Measurements from ENCODE around the gene CTIF.

DNA sequence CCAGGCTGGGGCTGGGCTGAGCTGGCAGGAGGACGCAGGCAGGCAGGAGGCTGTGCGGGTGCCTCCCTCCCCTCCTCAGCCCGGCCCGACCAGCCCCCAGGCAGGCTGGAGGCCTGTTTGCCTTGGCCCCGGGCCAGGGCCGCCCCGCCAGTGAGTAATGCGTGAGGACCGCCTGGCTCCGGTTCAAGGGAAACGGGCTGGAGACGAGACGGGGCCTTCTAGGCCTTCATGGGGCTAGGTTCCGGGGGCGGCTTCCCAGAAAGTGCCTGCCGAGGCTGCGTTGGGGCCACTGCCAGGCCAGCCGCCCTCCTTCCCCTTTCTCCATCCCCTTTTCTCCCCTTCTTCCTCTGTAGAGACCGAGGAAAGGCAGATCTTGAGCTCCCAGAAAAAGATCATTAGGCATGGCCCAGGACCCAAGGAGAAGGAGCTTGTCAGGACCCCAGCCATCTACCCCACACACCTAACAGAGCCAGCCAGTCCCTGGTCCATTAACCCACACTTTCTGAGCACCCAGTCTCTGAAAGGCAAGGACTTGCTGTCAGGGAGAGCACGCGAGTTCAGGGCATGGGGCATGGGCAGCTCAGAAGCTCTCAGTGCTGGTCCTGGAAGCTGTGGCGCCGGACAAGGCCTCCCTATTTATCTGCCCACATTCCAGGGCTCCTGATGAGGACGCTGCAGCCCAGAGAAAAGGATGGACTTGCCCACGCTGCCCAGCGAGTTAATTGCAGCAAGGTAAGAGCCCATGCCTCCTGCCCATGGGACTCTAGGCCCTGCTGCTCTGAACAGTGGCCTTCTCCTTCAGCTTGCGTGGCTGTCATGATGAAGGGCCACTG is 363.4 kb downstream of the CTIF start:
- TF ChIP-seq POLR2AphosphoS5 (IDR thresholded peaks at IDR 0.05; ENCODE audit: borderline replicate concordance, low read depth, low read length) (no peak), EZH2 (IDR thresholded peaks at IDR 0.05) (no peak), FOXP2 (optimal IDR thresholded peaks at IDR 0.05; ENCODE audit: control extremely low read depth, extremely low read length, insufficient read depth) (no peak)
